Natural killer cell treated with Interleukin-12 subunit alpha and Interleukin-12 subunit beta and Interleukin-15 and Interleukin-18, amount 100 ng/mL, for 72 hours (primary cell): ENCODE results near the gene PCDHB14. TPM values are rescaled to one million over a fixed set of nuclear protein-coding genes. Genes with fewer than 3 reads are reported as not detected.
"Not testable (repeated sequence)": the region's sequence is repeated elsewhere in the genome, so short reads cannot be mapped to it uniquely, and the experiment has no call there.

Experiments used
- ATAC-seq, 2 donors: fragments of 150-1000 bp; cut with Tn5 transposase in 1 of 2; sonication (Bioruptor Pico), chemical (Tn5 transposase) in 1 of 2; 2 replicates each; pipeline ENCODE4 v1.10.0; 2021
- DNase-seq: peaks from one replicate; pipeline ENCODE4 v3.0.0; 2022; ENCODE audit warnings: low spot score
- H3K27ac Mint-ChIP-seq, 2 donors: 1 replicate in 1 of 2; 2 replicates in 1 of 2; pipeline ENCODE4 v1.8.0; 2022; ENCODE audit warnings: mixed read lengths in 2 of 2, mild to moderate bottlenecking in 1 of 2, moderate library complexity in 1 of 2
- H3K27me3 Mint-ChIP-seq, 2 donors: 1 replicate in 1 of 2; 2 replicates in 1 of 2; pipeline ENCODE4 v1.8.0; 2022; ENCODE audit warnings: mixed read lengths in 2 of 2
- H3K36me3 Mint-ChIP-seq: one replicate; pipeline ENCODE4 v1.8.0; 2022; ENCODE audit warnings: mixed read lengths
- H3K4me1 Mint-ChIP-seq, 2 donors: 1 replicate in 1 of 2; 2 replicates in 1 of 2; pipeline ENCODE4 v1.8.0; 2022; ENCODE audit warnings: low read depth in 2 of 2, mixed read lengths in 2 of 2, mild to moderate bottlenecking in 1 of 2
- H3K4me3 Mint-ChIP-seq: one replicate; pipeline ENCODE4 v1.8.0; 2022; ENCODE audit warnings: mixed read lengths
- H3K9me3 Mint-ChIP-seq: 2 replicates; pipeline ENCODE4 v1.8.0; 2022; ENCODE audit warnings: mixed read lengths
- total RNA-seq, 2 donors: library from RNA; stranded (reverse); gene quantifications; one replicate each; pipeline ENCODE4 v1.2.3, GENCODE V29; 2022

Gene PCDHB14
- total RNA-seq, 2 donors from 2014 or later, result not detected

DNA sequence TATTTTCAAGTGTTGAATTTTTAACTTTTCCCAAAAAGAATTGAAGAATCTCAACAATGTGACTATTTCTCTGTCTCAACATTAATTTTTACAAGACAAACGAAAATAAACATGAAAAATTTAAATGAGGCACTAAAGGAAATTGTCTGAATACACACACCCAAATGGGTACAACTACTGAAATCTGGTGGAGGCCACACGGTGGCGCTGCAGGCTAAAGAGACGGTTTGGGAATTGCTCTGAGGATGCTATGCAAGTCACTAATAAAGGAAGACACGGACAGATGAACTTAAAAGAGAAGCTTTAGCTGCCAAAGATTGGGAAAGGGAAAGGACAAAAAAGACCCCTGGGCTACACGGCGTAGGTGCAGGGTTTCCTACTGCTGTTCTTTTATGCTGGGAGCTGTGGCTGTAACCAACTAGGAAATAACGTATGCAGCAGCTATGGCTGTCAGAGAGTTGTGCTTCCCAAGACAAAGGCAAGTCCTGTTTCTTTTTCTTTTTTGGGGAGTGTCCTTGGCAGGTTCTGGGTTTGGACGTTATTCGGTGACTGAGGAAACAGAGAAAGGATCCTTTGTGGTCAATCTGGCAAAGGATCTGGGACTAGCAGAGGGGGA lies 30.9 kb upstream of the PCDHB14 start, which contains the start of gene PCDHB10:
Gene PCDHB10, plus strand, starts transcription at position 244 of the 616 bp plus-strand sequence. Its CDS starts 200 bp downstream, at position 444.
- Mint-ChIP-seq H3K9me3 (peaks cover 10% of the 10 kb centered on the region), H3K36me3 (peaks cover 27% of the 10 kb centered on the region), H3K4me3 (no peak within 1 kb of the TSS), H3K27me3 (peaks cover 13 to 31% of the 10 kb centered on the region in 2 donors), H3K4me1 (peaks cover under 1 to 2% of the 10 kb centered on the region in 2 donors), H3K27ac (no peak within 1 kb of the TSS)
- no peak for ATAC-seq
- no peak for DNase-seq

DNA sequence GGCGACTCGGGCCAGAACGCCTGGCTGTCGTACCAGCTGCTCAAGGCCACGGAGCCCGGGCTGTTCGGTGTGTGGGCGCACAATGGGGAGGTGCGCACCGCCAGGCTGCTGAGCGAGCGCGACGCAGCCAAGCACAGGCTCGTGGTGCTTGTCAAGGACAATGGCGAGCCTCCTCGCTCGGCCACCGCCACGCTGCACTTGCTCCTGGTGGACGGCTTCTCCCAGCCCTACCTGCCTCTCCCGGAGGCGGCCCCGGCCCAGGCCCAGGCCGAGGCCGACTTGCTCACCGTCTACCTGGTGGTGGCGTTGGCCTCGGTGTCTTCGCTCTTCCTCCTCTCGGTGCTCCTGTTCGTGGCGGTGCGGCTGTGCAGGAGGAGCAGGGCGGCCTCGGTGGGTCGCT lies 28.8 kb upstream of the PCDHB14 start:
- H3K4me1 Mint-ChIP-seq, H3K27ac Mint-ChIP-seq, H3K4me3 Mint-ChIP-seq, H3K9me3 Mint-ChIP-seq, DNase-seq, ATAC-seq: not testable (repeated sequence)
- H3K36me3 Mint-ChIP-seq, result peaks cover 26% of the 10 kb centered on the region
- H3K27me3 Mint-ChIP-seq, result peaks cover 11 to 37% of the 10 kb centered on the region in 2 donors

DNA sequence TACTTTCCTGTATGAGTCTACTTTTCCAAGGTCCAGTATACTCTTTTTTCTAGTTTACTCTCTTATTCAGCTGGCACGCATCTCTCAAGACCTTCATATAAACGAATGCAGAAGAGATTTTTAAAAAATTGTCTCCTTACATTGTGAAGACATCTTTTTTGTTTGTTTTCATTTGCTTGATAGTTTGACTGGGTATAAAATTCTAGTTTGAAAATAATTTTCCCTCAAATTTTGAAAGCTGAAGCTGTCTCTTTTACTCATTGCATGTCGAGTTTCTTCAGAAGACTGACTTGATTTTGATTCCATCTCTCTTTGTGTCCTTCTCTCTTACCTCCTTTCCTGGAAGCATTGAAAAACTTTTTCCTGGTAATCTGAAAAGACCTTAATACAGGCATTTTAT lies 26.8 kb upstream of the PCDHB14 start:
- peaks cover 27% of the 10 kb centered on the region for H3K36me3 Mint-ChIP-seq

GRCh38 chr5:141199359-141200235 lies 23.5 kb upstream of the PCDHB14 start, which contains the start of gene PCDHB11:
Gene PCDHB11, plus strand, starts transcription at chr5:141199627. Its CDS starts 148 bp downstream, at chr5:141199775.
- H3K27me3 Mint-ChIP-seq, result peaks cover 5 to 27% of the 10 kb centered on the region in 2 donors
- no peak within 1 kb of the TSS for H3K27ac Mint-ChIP-seq
- ATAC-seq (no peak), DNase-seq (no peak)
- H3K4me1 Mint-ChIP-seq, result no peaks in the 10 kb centered on the region
- no peak within 1 kb of the TSS for H3K4me3 Mint-ChIP-seq
- peaks cover 10% of the 10 kb centered on the region for H3K9me3 Mint-ChIP-seq
- H3K36me3 Mint-ChIP-seq, result peaks cover 23% of the 10 kb centered on the region

More for the DNA sequence above, 26.8 kb upstream of the PCDHB14 start:
- Mint-ChIP-seq H3K27me3 (peaks cover 12 to 38% of the 10 kb centered on the region in 2 donors), H3K4me3 (no peak overlapping the region), H3K4me1 (no peaks in the 10 kb centered on the region), H3K27ac (no peak overlapping the region), H3K9me3 (peaks cover 10% of the 10 kb centered on the region)
- no peak for DNase-seq
- ATAC-seq, result no peak

- ATAC-seq, H3K27ac Mint-ChIP-seq, H3K4me3 Mint-ChIP-seq, DNase-seq, H3K9me3 Mint-ChIP-seq, H3K4me1 Mint-ChIP-seq: not testable (repeated sequence)
- Mint-ChIP-seq H3K36me3 (peaks cover 22% of the 10 kb centered on the region), H3K27me3 (peaks cover 5 to 27% of the 10 kb centered on the region in 2 donors)
Observed at GRCh38 chr5:141201126-141201525, 22.0 kb upstream of the PCDHB14 start.

DNA sequence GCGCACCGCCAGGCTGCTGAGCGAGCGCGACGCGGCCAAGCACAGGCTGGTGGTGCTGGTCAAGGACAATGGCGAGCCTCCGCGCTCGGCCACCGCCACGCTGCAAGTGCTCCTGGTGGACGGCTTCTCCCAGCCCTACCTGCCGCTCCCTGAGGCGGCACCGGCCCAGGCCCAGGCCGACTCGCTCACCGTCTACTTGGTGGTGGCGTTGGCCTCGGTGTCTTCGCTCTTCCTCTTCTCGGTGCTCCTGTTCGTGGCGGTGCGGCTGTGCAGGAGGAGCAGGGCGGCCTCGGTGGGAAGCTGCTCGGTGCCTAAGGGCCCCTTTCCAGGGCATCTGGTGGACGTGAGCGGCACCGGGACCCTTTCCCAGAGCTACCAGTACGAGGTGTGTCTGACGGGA lies 21.5 kb upstream of the PCDHB14 start:
- ATAC-seq, H3K4me1 Mint-ChIP-seq, H3K4me3 Mint-ChIP-seq, DNase-seq, H3K9me3 Mint-ChIP-seq, H3K27ac Mint-ChIP-seq: not testable (repeated sequence)
- H3K36me3 Mint-ChIP-seq, result peaks cover 16% of the 10 kb centered on the region
- peaks cover 5 to 24% of the 10 kb centered on the region in 2 donors for H3K27me3 Mint-ChIP-seq

GRCh38 chr5:141208478-141208877 lies 14.7 kb upstream of the PCDHB14 start, which contains the start of gene PCDHB12:
Gene PCDHB12, plus strand, starts transcription at chr5:141208719. Its CDS starts 189 bp downstream, at chr5:141208908.
- ATAC-seq (no peak), DNase-seq (no peak)
- Mint-ChIP-seq H3K9me3 (no peaks in the 10 kb centered on the region), H3K27ac (no peak within 1 kb of the TSS), H3K4me1 (no peaks in the 10 kb centered on the region), H3K27me3 (peaks cover 14 to 37% of the 10 kb centered on the region in 2 donors), H3K4me3 (no peak within 1 kb of the TSS), H3K36me3 (no peaks in the 10 kb centered on the region)

DNA sequence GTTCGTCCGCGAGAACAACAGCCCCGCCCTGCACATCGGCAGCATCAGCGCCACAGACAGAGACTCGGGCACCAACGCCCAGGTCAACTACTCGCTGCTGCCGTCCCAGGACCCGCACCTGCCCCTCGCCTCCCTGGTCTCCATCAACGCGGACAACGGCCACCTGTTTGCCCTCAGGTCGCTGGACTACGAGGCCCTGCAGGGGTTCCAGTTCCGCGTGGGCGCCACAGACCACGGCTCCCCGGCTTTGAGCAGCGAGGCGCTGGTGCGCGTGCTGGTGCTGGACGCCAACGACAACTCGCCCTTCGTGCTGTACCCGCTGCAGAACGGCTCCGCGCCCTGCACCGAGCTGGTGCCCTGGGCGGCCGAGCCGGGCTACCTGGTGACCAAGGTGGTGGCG lies 12.9 kb upstream of the PCDHB14 start:
- not testable (repeated sequence) for DNase-seq, H3K4me3 Mint-ChIP-seq, H3K9me3 Mint-ChIP-seq, ATAC-seq, H3K27ac Mint-ChIP-seq, H3K4me1 Mint-ChIP-seq, H3K36me3 Mint-ChIP-seq
- H3K27me3 Mint-ChIP-seq, result peaks cover 17 to 37% of the 10 kb centered on the region in 2 donors

GRCh38 chr5:141210849-141211248 lies 12.3 kb upstream of the PCDHB14 start:
- H3K27ac Mint-ChIP-seq, H3K4me1 Mint-ChIP-seq, DNase-seq, H3K4me3 Mint-ChIP-seq, H3K9me3 Mint-ChIP-seq, ATAC-seq, H3K36me3 Mint-ChIP-seq: not testable (repeated sequence)
- peaks cover 17 to 37% of the 10 kb centered on the region in 2 donors for H3K27me3 Mint-ChIP-seq

- H3K9me3 Mint-ChIP-seq, H3K4me1 Mint-ChIP-seq, DNase-seq, ATAC-seq, H3K27ac Mint-ChIP-seq, H3K4me3 Mint-ChIP-seq: not testable (repeated sequence)
- Mint-ChIP-seq H3K27me3 (peaks cover 15 to 26% of the 10 kb centered on the region in 2 donors), H3K36me3 (peaks cover 11% of the 10 kb centered on the region)
Observed at GRCh38 chr5:141213656-141214339, 9.3 kb upstream of the PCDHB14 start, which contains the start of gene PCDHB13. Gene PCDHB13, plus strand, starts transcription at chr5:141213919. Its CDS starts 205 bp downstream, at chr5:141214124.

- H3K9me3 Mint-ChIP-seq, H3K4me1 Mint-ChIP-seq, H3K4me3 Mint-ChIP-seq, H3K27ac Mint-ChIP-seq, DNase-seq, ATAC-seq: not testable (repeated sequence)
- H3K27me3 Mint-ChIP-seq, result peaks cover 14 to 22% of the 10 kb centered on the region in 2 donors
- peaks cover 11% of the 10 kb centered on the region for H3K36me3 Mint-ChIP-seq
Observed at GRCh38 chr5:141214583-141214982, 8.6 kb upstream of the PCDHB14 start.

DNA sequence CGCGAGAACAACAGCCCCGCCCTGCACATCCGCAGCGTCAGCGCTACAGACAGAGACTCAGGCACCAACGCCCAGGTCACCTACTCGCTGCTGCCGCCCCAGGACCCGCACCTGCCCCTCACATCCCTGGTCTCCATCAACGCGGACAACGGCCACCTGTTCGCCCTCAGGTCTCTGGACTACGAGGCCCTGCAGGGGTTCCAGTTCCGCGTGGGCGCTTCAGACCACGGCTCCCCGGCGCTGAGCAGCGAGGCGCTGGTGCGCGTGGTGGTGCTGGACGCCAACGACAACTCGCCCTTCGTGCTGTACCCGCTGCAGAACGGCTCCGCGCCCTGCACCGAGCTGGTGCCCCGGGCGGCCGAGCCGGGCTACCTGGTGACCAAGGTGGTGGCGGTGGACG lies 7.6 kb upstream of the PCDHB14 start:
- Mint-ChIP-seq H3K27me3 (peaks cover 14 to 31% of the 10 kb centered on the region in 2 donors), H3K36me3 (peaks cover 18% of the 10 kb centered on the region)
- not testable (repeated sequence) for H3K4me1 Mint-ChIP-seq, H3K27ac Mint-ChIP-seq, H3K4me3 Mint-ChIP-seq, H3K9me3 Mint-ChIP-seq, ATAC-seq, DNase-seq

DNA sequence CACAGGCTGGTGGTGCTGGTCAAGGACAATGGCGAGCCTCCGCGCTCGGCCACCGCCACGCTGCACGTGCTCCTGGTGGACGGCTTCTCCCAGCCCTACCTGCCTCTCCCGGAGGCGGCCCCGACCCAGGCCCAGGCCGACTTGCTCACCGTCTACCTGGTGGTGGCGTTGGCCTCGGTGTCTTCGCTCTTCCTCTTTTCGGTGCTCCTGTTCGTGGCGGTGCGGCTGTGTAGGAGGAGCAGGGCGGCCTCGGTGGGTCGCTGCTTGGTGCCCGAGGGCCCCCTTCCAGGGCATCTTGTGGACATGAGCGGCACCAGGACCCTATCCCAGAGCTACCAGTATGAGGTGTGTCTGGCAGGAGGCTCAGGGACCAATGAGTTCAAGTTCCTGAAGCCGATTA lies 7.1 kb upstream of the PCDHB14 start:
- ATAC-seq, H3K4me1 Mint-ChIP-seq, H3K27ac Mint-ChIP-seq, H3K4me3 Mint-ChIP-seq, DNase-seq, H3K9me3 Mint-ChIP-seq: not testable (repeated sequence)
- peaks cover 18% of the 10 kb centered on the region for H3K36me3 Mint-ChIP-seq
- peaks cover 11 to 34% of the 10 kb centered on the region in 2 donors for H3K27me3 Mint-ChIP-seq
